ENCODE measurements around the gene P3H2. TPM values are rescaled to one million over a fixed set of nuclear protein-coding genes. Genes with fewer than 3 reads are reported as not detected.

Gene P3H2
- total and polyA plus RNA-seq, 2 of the 4 experiments (the other 2 are of a cell fraction), result 54.7 to 64.3 TPM

DNA sequence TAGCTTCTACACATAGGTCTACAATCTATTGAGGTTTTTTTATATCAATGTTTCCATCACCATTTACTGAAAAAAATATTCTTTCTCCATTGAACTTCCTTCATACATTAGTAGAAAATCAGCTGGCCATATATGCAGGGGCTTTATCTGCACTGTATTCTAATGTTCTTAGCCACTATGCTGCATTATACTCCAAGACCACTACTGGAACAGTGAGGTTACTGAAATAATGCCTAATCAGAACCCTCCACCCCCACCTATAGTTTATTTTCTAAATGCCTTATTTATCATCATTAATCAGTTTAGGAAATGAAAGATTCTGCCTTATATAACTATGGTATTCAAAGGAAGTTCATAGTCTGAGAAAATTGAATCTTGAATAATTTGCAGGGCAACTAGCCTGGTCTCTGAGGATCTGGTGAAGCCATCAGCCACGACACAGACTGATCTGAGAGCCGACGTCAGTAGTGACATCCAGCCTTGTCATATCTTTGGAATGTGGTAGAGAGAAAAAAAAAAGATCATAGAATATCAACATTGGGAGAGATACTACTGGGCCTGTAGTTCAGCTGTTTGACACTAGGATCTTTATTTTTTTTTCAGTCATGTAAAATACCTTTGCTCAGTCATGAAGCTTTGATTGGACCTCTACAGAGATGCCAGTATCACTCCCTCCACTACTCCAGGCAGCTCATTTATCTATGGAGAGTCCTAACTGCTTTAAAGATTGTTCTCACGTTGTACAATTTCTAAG, 66.6 kb downstream of the P3H2 start:
- peak overlapping the region; percentile 43; the same call in 1 of the 2 replicates for H4K5ac ChIP-seq (ENCODE audit: low read depth, low read length)
- H3K4me3 ChIP-seq (ENCODE audit: insufficient read depth, low read depth, low read length), result no peak overlapping the region
- peak overlapping the region; percentile 77 for H2BK15ac ChIP-seq (ENCODE audit: low read depth, low read length)
- no peak overlapping the region for H2AK5ac ChIP-seq (ENCODE audit: low read depth, low read length)
- CTCF ChIA-PET, result interaction anchor here (0.6 to 2.2 kb wide), 9 partner anchors 9 to 172 kb away, joined by 3 to 6 read pairs (median 4); no protein-coding TSS in a partner anchor
- H2AFZ ChIP-seq (replicated peaks; ENCODE audit: low read length, poor library complexity), result no peak overlapping the region
- peak overlapping the region; percentile 30; the same call in 1 of the 2 replicates for H3K27ac ChIP-seq (ENCODE audit: insufficient read depth, low read length)
- WGBS, 2 experiments (ENCODE audit: extremely low coverage in 2 of 2, insufficient read length in 1 of 2), result no CpG with 5 or more reads among the region's 4 CpGs
- ATAC-seq (ENCODE audit: low read depth) (peak; percentile 65), DNase-seq (peak; percentile 92)
- no TSS peak for BruUV-seq (replicated peaks)
- peak overlapping the region; percentile 44; the same call in 1 of the 2 replicates for H3K4me2 ChIP-seq (ENCODE audit: low read depth, low read length)
- peak overlapping the region; percentile 76; the same call in 1 of the 2 replicates for H3K4ac ChIP-seq (ENCODE audit: low read depth, low read length)
- peaks cover 10% of the 10 kb centered on the region; the same call in 1 of the 2 replicates for H3K9me1 ChIP-seq (ENCODE audit: insufficient read depth, low read length)
- 0 out of 2 replicates have a peak overlapping the region, but pooled peaks have one; percentile 67 for H3K14ac ChIP-seq (replicated peaks; ENCODE audit: low read depth, low read length)
- no peak overlapping the region for H2AK9ac ChIP-seq (replicated peaks; ENCODE audit: low read depth, low read length, poor library complexity)
- no peak overlapping the region for H3K9ac ChIP-seq (ENCODE audit: low read depth, low read length)
- dilution Hi-C loops (cut with HindIII; ENCODE audit: low sequenced_read_pairs, unreplicated experiment) (no loop called here), intact Hi-C loops (cut with micrococcal nuclease) (loop anchor here (1.0 kb wide), 1 partner anchor 62 kb away; no protein-coding TSS in a partner anchor), in situ Hi-C loops (cut with MboI; ENCODE audit: low sequenced_read_pairs) (no loop called here)
- peak overlapping the region; percentile 68 for H2BK5ac ChIP-seq (ENCODE audit: low read depth, low read length, poor library complexity, severe bottlenecking)
- peak overlapping the region; percentile 64; the same call in 1 of the 2 replicates for H3K18ac ChIP-seq (ENCODE audit: low read depth, low read length)
- no peaks in the 10 kb centered on the region for H4K20me1 ChIP-seq (ENCODE audit: insufficient read depth, low read length)
- no peaks in the 10 kb centered on the region for H3K27me3 ChIP-seq (ENCODE audit: control insufficient read depth, insufficient read depth, low read length)
- POLR2A ChIA-PET (ENCODE audit: unreplicated experiment), result no interaction called here
- H3K79me1 ChIP-seq (ENCODE audit: low read depth in 1 of 2, low read length in 2 of 2), result peaks cover 17 to 49% of the 10 kb centered on the region in 2 experiments; a peak in 3 of 4 replicates
- peak overlapping the region; percentile 58 to 65 for H4K8ac ChIP-seq (ENCODE audit: low read depth in 2 of 2, low read length in 2 of 2)
- H3K36me3 ChIP-seq (ENCODE audit: control insufficient read depth, insufficient read depth, low read length), result no peaks in the 10 kb centered on the region
- H2BK20ac ChIP-seq (ENCODE audit: low read depth, low read length), result peak overlapping the region; percentile 74; the same call in 1 of the 2 replicates
- H3K9me3 ChIP-seq (ENCODE audit: control insufficient read depth, insufficient read depth, low read length), result no peaks in the 10 kb centered on the region
- TF ChIP-seq MXI1 (IDR thresholded peaks at IDR 0.05; ENCODE audit: borderline replicate concordance, low read depth, low read length) (no peak), FOS (IDR thresholded peaks at IDR 0.05; ENCODE audit: low read depth, low read length) (peak; percentile 52; the same call in 1 of the 2 replicates), CTCF (conservative IDR thresholded peaks at IDR 0.05; ENCODE audit: low read depth, low read length) (peak; percentile 29; the same call in 1 of the 2 replicates), RAD21 (IDR thresholded peaks at IDR 0.05; ENCODE audit: low read length) (peak; percentile 29; the same call in 1 of the 2 replicates)
- H4K91ac ChIP-seq (ENCODE audit: insufficient read depth, low read depth, low read length), result peak overlapping the region; percentile 48; the same call in 1 of the 2 replicates
- H3K4me1 ChIP-seq (ENCODE audit: control insufficient read depth, insufficient read depth, low read length), result peaks cover 18% of the 10 kb centered on the region
- H3K56ac ChIP-seq (ENCODE audit: extremely low read depth, insufficient read depth, low read length), result peak overlapping the region; percentile 22; the same call in 1 of the 2 replicates
- peak overlapping the region; percentile 75; the same call in 1 of the 2 replicates for H2BK120ac ChIP-seq (ENCODE audit: low read depth, low read length)
- peak overlapping the region; percentile 76 for H3K23ac ChIP-seq (ENCODE audit: low read depth, low read length)

Measured in IMR-90 (cell line).